Brain microvascular endothelial cell (primary cell): ENCODE results near the gene PTPN2.

Experiments
- DNase-seq: peaks from one replicate; pipeline ENCODE4 v3.0.0-alpha.2; 2020
- H3K27ac ChIP-seq: fragments of 250-450 bp; sonication (Bioruptor Pico); 2 replicates; pipeline ENCODE4 v1.5.1; 2020; ENCODE audit warnings: mild to moderate bottlenecking, moderate library complexity
- H3K27me3 ChIP-seq: fragments of 250-450 bp; sonication (Bioruptor Pico); replicated peaks from 2 replicates; pipeline ENCODE4 v1.5.1; 2020; ENCODE audit warnings: mild to moderate bottlenecking
- H3K36me3 ChIP-seq: fragments of 250-450 bp; sonication (Bioruptor Pico); replicated peaks from 2 replicates; pipeline ENCODE4 v1.5.1; 2020; ENCODE audit warnings: mild to moderate bottlenecking
- H3K4me3 ChIP-seq: 2 replicates; pipeline ENCODE4 v1.5.1; 2011; ENCODE audit warnings: low read depth, mild to moderate bottlenecking, control low read depth, low read length, moderate library complexity
- in situ Hi-C: cut with HindIII; loops from 2 replicates; pipeline ENCODE4 v1.10.0; 2017; ENCODE audit warnings: low sequenced_read_pairs, low pct_ligation_motif_present
- TF ChIP-seq, protein P1 (sequence below): IDR thresholded peaks from 2 replicates; pipeline ENCODE4 v1.5.1; 2011; ENCODE audit warnings: low read depth, mild to moderate bottlenecking, moderate library complexity, low read length, control low read depth, inconsistent platforms; ENCODE audit errors: missing control alignments

Gene PTPN2

DNA sequence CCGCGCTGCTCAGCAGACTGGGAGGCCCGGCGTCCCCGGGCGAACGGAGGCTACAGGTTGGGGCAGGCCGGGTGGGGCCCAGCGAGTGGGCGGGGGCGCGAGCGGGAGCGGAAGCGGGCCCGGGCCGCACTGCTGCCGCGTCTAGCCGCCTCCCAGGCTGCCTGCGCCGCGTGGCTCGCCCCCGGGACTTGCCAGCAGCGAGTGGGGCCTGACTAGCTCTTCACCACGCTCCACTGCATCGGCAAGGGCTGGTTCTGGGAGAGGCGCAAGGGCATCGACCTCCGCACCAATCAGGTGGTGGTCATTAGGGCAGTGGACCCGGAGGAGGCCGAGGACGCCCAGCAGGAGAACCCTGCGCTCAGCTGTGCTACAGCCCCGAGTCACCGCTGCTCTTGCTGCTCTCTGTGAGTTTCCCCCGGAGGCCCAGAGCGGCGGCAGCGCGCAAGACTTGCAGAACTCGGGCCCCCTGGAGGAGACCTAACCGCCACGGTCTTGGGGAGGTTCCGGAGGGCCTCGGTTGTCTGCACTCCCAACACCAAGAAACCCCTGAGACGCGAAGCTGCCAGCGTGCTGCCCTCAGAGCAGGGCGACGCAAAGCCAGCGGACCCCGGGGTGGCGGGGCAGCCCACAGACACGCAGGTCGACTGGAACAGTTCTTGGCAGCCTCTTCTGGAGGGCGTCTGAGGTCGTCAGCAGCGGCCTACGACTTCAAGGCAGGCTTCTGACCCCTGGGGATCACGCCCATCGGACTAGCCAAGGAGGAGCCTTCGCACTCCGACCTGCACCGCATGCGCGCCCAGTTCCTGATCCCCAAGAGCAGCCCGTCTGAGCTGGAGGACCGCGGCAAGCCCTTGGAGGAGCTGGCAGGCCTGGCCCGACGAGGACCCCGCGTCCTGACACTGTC is 27.2 kb upstream of the PTPN2 start:
- in situ Hi-C loops: no loop called here
- Histone ChIP-seq H3K36me3 (no peaks in the 10 kb centered on the region), H3K4me3 (peak overlapping the region; percentile 39), H3K27ac (no peak overlapping the region), H3K27me3 (no peaks in the 10 kb centered on the region)
- no peak for DNase-seq
- TF ChIP-seq, protein P1, sequence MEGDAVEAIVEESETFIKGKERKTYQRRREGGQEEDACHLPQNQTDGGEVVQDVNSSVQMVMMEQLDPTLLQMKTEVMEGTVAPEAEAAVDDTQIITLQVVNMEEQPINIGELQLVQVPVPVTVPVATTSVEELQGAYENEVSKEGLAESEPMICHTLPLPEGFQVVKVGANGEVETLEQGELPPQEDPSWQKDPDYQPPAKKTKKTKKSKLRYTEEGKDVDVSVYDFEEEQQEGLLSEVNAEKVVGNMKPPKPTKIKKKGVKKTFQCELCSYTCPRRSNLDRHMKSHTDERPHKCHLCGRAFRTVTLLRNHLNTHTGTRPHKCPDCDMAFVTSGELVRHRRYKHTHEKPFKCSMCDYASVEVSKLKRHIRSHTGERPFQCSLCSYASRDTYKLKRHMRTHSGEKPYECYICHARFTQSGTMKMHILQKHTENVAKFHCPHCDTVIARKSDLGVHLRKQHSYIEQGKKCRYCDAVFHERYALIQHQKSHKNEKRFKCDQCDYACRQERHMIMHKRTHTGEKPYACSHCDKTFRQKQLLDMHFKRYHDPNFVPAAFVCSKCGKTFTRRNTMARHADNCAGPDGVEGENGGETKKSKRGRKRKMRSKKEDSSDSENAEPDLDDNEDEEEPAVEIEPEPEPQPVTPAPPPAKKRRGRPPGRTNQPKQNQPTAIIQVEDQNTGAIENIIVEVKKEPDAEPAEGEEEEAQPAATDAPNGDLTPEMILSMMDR: peak; percentile 13

DNA sequence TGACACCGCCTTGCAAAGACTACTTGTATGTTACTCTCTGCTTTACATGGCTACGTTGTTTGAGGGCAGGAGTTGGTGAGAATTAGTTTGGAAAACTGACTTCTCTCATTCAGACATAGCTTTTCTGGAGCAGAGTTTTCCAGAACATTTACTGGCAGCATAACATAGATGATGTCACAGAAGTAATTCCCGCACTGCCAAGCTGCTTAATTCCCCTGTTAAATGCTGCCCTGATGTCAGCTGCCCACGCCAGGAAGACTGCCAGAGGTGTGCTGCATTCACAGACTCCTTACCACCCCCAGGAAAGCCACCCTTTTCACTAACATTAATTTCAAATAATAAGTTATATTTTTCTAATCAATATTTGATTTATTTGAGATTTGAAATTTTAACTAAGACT is 24.7 kb upstream of the PTPN2 start:
- H3K4me3 ChIP-seq: no peak overlapping the region
- no peaks in the 10 kb centered on the region for H3K36me3 ChIP-seq
- TF ChIP-seq, protein P1: no peak
- no peak overlapping the region for H3K27ac ChIP-seq
- H3K27me3 ChIP-seq: no peaks in the 10 kb centered on the region
- no peak for DNase-seq
- in situ Hi-C loops: no loop called here

DNA sequence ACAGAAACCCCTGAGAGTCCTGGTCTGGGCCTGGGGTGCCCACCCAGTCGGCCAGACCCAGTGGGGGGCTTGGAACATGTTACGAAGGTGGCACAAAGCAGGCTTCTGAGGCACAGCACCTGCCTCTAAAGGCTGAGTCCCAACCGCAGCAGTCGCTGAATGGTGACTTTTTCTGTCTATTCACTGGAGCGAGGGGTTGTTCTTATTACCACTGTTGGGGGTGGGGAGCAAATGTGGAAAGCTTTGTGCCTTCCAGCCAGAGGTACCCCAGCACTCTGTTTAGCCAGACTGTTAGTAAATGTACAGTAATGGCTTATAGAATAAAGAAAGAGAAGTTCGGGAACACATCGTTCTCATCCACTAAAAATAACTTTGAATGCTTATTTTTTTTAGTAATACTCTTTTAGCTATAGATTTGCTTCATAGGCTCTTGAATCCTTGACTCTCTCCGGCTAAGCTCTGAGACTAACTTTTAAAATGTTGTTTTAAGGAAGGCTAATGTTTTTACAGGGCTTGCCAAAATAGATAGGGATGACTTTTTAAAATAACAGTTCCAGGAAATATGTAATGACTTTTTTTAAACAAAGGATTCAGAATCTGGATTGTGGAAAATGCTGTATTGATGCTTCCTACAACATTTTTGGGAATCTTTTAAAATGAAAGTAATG is 23.4 kb upstream of the PTPN2 start:
- Histone ChIP-seq H3K27me3 (no peaks in the 10 kb centered on the region), H3K4me3 (peak overlapping the region; percentile 26), H3K27ac (peak overlapping the region; percentile 19), H3K36me3 (no peaks in the 10 kb centered on the region)
- in situ Hi-C loops: no loop called here
- TF ChIP-seq, protein P1: no peak
- peak; percentile 36 for DNase-seq

DNA sequence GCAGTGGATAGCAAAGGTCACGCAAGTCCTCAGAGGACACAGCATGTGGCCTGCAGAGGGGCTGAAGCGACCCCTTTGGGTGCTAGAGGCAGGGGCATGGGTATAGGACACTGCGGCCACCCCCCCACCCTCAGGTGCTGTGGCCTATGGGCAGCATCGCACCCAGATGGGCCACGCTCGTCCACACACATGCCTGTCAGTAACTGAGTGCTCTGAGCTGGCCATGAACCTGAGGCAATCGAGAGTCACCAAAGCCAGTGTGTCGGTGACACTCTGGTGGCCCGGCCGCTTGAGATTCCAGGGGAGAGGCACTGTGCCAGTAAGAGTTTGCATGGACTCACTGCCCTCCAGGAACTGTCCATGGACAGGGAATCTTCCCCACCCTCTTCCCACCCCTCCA is 22.7 kb upstream of the PTPN2 start:
- H3K27me3 ChIP-seq: no peaks in the 10 kb centered on the region
- H3K27ac ChIP-seq: no peak overlapping the region
- H3K4me3 ChIP-seq: no peak overlapping the region
- in situ Hi-C loops: no loop called here
- no peaks in the 10 kb centered on the region for H3K36me3 ChIP-seq
- no peak for DNase-seq
- TF ChIP-seq, protein P1: no peak

DNA sequence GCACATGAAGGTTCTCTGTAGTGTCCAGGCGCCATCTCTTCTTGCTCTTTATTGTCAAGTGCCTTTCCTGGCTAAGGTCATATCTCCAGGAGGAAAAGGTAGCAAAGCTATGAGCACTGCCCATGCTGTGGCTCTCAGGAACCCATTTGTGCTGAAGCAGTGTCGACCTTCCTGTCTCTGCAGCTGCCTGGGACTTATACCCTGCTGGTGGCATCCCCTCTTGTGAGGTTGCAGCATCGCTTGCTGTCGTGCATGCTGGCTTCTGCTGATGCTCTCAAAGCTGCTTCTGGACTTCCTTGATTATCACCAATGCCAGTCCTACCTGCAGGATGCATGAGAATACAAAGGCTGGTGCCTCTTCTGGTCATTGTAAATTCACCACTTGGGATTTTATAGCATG is 22.1 kb upstream of the PTPN2 start:
- no peak for DNase-seq
- no peaks in the 10 kb centered on the region for H3K27me3 ChIP-seq
- in situ Hi-C loops: no loop called here
- H3K36me3 ChIP-seq: no peaks in the 10 kb centered on the region
- TF ChIP-seq, protein P1: no peak
- H3K4me3 ChIP-seq: no peak overlapping the region
- no peak overlapping the region for H3K27ac ChIP-seq
